ENCODE data around the gene HEATR9.

GRCh38 chr17:35889818-35890773 is 21.4 kb upstream of the HEATR9 start:
- TF ChIP-seq CTCF (IDR thresholded peaks at IDR 0.05 in 2 of 3, conservative IDR thresholded peaks at IDR 0.05 in 1 of 3; ENCODE audit: borderline replicate concordance in 1 of 3, insufficient read depth in 1 of 3, low read depth in 2 of 3, low read length in 2 of 3) = no peak
- no peak for TF ChIP-seq EZH2phosphoT487 (IDR thresholded peaks at IDR 0.05; ENCODE audit: borderline replicate concordance)
- no peak for TF ChIP-seq ZNF274 (IDR thresholded peaks at IDR 0.05; ENCODE audit: low read depth, low read length)
- TF ChIP-seq RAD21 (IDR thresholded peaks at IDR 0.05; ENCODE audit: low read depth) = no peak
- TF ChIP-seq SIN3A (IDR thresholded peaks at IDR 0.05; ENCODE audit: low read depth) = no peak
- TF ChIP-seq POLR2AphosphoS5 (IDR thresholded peaks at IDR 0.05; ENCODE audit: low read depth, low read length) = no peak
- TF ChIP-seq POLR2A (IDR thresholded peaks at IDR 0.05; ENCODE audit: borderline replicate concordance, extremely low read depth, insufficient read depth, insufficient read length) = no peak
- no peak for TF ChIP-seq JUND (IDR thresholded peaks at IDR 0.05)
